Stimulated activated CD8-positive, alpha-beta memory T cell treated with anti-CD3 and anti-CD28 coated beads, Interleukin-15, amount 100 ng/mL, for 48 hours (primary cell): Measurements from ENCODE around the gene DOCK4.

Experiments
- DNase-seq, 2 donors: peaks; one replicate each; pipeline ENCODE4 v3.0.0-alpha.2; 2020; ENCODE audit warnings: low read depth in 2 of 2

Gene DOCK4

GRCh38 chr7:111735661-111736551, 470.3 kb downstream of the DOCK4 start:
- DNase-seq: peak; percentile 9 to 19

GRCh38 chr7:111734954-111735660, 471.1 kb downstream of the DOCK4 start:
- DNase-seq: no peak

GRCh38 chr7:111732923-111733322, 473.3 kb downstream of the DOCK4 start:
- DNase-seq: no peak

GRCh38 chr7:111730476-111731300, 475.5 kb downstream of the DOCK4 start:
- no peak for DNase-seq

- DNase-seq: no peak
Measured at GRCh38 chr7:111730057-111730456, 476.1 kb downstream of the DOCK4 start.

- no peak for DNase-seq
Measured at GRCh38 chr7:111729483-111729882, 476.7 kb downstream of the DOCK4 start.

GRCh38 chr7:111728635-111728995, 477.6 kb downstream of the DOCK4 start:
- no peak for DNase-seq

- DNase-seq: no peak
Measured at GRCh38 chr7:111727905-111728634, 478.1 kb downstream of the DOCK4 start.

GRCh38 chr7:111718886-111719285, 487.3 kb downstream of the DOCK4 start:
- DNase-seq: no peak

- no peak for DNase-seq
Measured at GRCh38 chr7:111711426-111712065, 494.7 kb downstream of the DOCK4 start.

- no peak for DNase-seq
Measured at GRCh38 chr7:111710839-111711380, 495.3 kb downstream of the DOCK4 start.

GRCh38 chr7:111708072-111708471, 498.1 kb downstream of the DOCK4 start:
- no peak for DNase-seq

GRCh38 chr7:111705807-111706206, 500.4 kb downstream of the DOCK4 start:
- no peak for DNase-seq

- DNase-seq: no peak
Measured at GRCh38 chr7:111697771-111698170, 508.4 kb downstream of the DOCK4 start.

- no peak for DNase-seq
Measured at GRCh38 chr7:111694376-111694775, 511.8 kb downstream of the DOCK4 start.

- DNase-seq: no peak
Measured at GRCh38 chr7:111690364-111691111, 515.7 kb downstream of the DOCK4 start.

- DNase-seq: no peak
Measured at GRCh38 chr7:111685349-111685748, 520.9 kb downstream of the DOCK4 start.

- DNase-seq: no peak
Measured at GRCh38 chr7:111682588-111683340, 523.4 kb downstream of the DOCK4 start.

GRCh38 chr7:111681242-111681641, 525.0 kb downstream of the DOCK4 start:
- DNase-seq: no peak
